Neural cell (in vitro differentiated cells): Measurements from ENCODE around the gene KLHDC3. TPM values are rescaled to one million over a fixed set of nuclear protein-coding genes. Genes with fewer than 3 reads are reported as not detected.

Source experiments
- H2AFZ ChIP-seq: fragments of 200-600, 300-800 bp; sonication (generic), shearing (Covaris generic); 2 replicates; pipeline ENCODE4 v1.6.0; 2014; ENCODE audit warnings: low read depth, mild to moderate bottlenecking, antibody characterized with exemption, low read length, moderate library complexity
- H3F3A ChIP-seq: fragments of 200-600 bp; shearing (Covaris generic); 2 replicates; pipeline ENCODE4 v1.6.1; 2016; ENCODE audit warnings: mild to moderate bottlenecking, moderate library complexity, mixed read lengths, antibody characterized with exemption, low read length; ENCODE audit not compliant: insufficient read depth, poor library complexity, severe bottlenecking
- H3K27ac ChIP-seq: fragments of 200-600, 300-800 bp; sonication (generic), shearing (Covaris generic); 2 replicates; pipeline ENCODE4 v1.5.1; 2014; ENCODE audit warnings: mild to moderate bottlenecking, low read length, moderate library complexity
- H3K27me3 ChIP-seq: fragments of 300-800, 200-600 bp; sonication (generic), shearing (Covaris generic); 2 replicates; pipeline ENCODE4 v1.6.0; 2014; ENCODE audit warnings: mild to moderate bottlenecking, low read depth, low read length, moderate library complexity; ENCODE audit not compliant: insufficient read depth
- H3K36me3 ChIP-seq: fragments of 300-800, 200-600 bp; sonication (generic), shearing (Covaris generic); 2 replicates; pipeline ENCODE4 v1.5.1; 2014; ENCODE audit warnings: mild to moderate bottlenecking, antibody characterized with exemption, low read length, moderate library complexity; ENCODE audit not compliant: insufficient read depth
- H3K4me2 ChIP-seq: fragments of 300-800, 200-600 bp; sonication (generic), shearing (Covaris generic); 2 replicates; pipeline ENCODE4 v1.6.0; 2014; ENCODE audit warnings: mild to moderate bottlenecking, low read length
- H3K4me3 ChIP-seq: fragments of 300-800, 200-600 bp; sonication (generic), shearing (Covaris generic); 2 replicates; pipeline ENCODE4 v1.5.1; 2014; ENCODE audit warnings: mild to moderate bottlenecking, low read length, moderate library complexity
- H3K79me2 ChIP-seq: fragments of 200-600 bp; shearing (Covaris generic); replicated peaks from 2 replicates; pipeline ENCODE4 v1.6.0; 2014; ENCODE audit warnings: mild to moderate bottlenecking, low read length, moderate library complexity; ENCODE audit not compliant: insufficient read depth
- H3K9ac ChIP-seq: fragments of 300-800, 200-600 bp; sonication (generic), shearing (Covaris generic); 2 replicates; pipeline ENCODE4 v1.6.1; 2016; ENCODE audit warnings: mild to moderate bottlenecking, low read length, mixed read lengths
- H3K9me2 ChIP-seq: fragments of 200-600 bp; shearing (Covaris generic); 2 replicates; pipeline ENCODE4 v1.6.1; 2016; ENCODE audit warnings: mild to moderate bottlenecking, low read length, mixed read lengths; ENCODE audit not compliant: insufficient read depth
- H3K9me3 ChIP-seq: fragments of 200-600, 300-800 bp; sonication (generic), shearing (Covaris generic); 2 replicates; pipeline ENCODE4 v1.6.1; 2016; ENCODE audit warnings: mild to moderate bottlenecking, mixed run types, low read length, moderate library complexity, mixed read lengths
- H4K20me1 ChIP-seq: fragments of 200-600 bp; shearing (Covaris generic); 2 replicates; pipeline ENCODE4 v1.6.1; 2016; ENCODE audit warnings: mild to moderate bottlenecking, mixed run types; ENCODE audit not compliant: insufficient read depth
- EP300 ChIP-seq: fragments of 450-650 bp; conservative IDR thresholded peaks from 2 replicates; pipeline ENCODE4 v1.6.1; 2014; ENCODE audit warnings: antibody characterized with exemption, mild to moderate bottlenecking, moderate library complexity; ENCODE audit not compliant: poor library complexity, severe bottlenecking
- EZH2 ChIP-seq: fragments of 200-600, 300-800 bp; shearing (Covaris generic), sonication (generic); IDR thresholded peaks from 2 replicates; pipeline ENCODE4 v1.6.1; 2014; ENCODE audit warnings: antibody characterized with exemption, low read length, borderline replicate concordance, mild to moderate bottlenecking; ENCODE audit not compliant: insufficient read depth, poor library complexity, severe bottlenecking
- MXI1 ChIP-seq: fragments of 450-650 bp; conservative IDR thresholded peaks from 2 replicates; pipeline ENCODE4 v1.6.1; 2014; ENCODE audit warnings: antibody characterized with exemption, mild to moderate bottlenecking; ENCODE audit not compliant: poor library complexity, severe bottlenecking
- POLR2AphosphoS5 ChIP-seq: IDR thresholded peaks from 2 replicates; pipeline ENCODE4 v1.6.1; 2012
- RAD21 ChIP-seq: fragments of 450-650 bp; conservative IDR thresholded peaks from 2 replicates; pipeline ENCODE4 v1.6.1; 2014; ENCODE audit warnings: antibody characterized with exemption, mild to moderate bottlenecking, moderate library complexity
- SMC3 ChIP-seq: fragments of 450-650 bp; conservative IDR thresholded peaks from 2 replicates; pipeline ENCODE4 v1.6.1; 2014; ENCODE audit warnings: antibody characterized with exemption, mild to moderate bottlenecking, moderate library complexity; ENCODE audit not compliant: poor library complexity
- TAF1 ChIP-seq: IDR thresholded peaks from 2 replicates; pipeline ENCODE4 v1.6.1; 2012; ENCODE audit warnings: low read depth
- polyA plus RNA-seq: library from polyadenylated mRNA; depleted of rRNA; stranded (reverse); fragments of >200 nt; gene quantifications from 2 replicates; pipeline ENCODE4 v1.2.3, GENCODE V29; 2014
- TF ChIP-seq, protein P1 (sequence below): fragments of 450-650 bp; IDR thresholded peaks from 2 replicates; pipeline ENCODE4 v1.5.1; 2014; ENCODE audit warnings: antibody characterized with exemption, mild to moderate bottlenecking, moderate library complexity; ENCODE audit not compliant: poor library complexity, severe bottlenecking
- TF ChIP-seq, protein P2 (sequence below): IDR thresholded peaks from 2 replicates; pipeline ENCODE4 v1.6.1; 2012; ENCODE audit warnings: borderline replicate concordance

The KLHDC3 gene
- polyA plus RNA-seq, 1 donor from 2014 or later: 232 TPM

DNA sequence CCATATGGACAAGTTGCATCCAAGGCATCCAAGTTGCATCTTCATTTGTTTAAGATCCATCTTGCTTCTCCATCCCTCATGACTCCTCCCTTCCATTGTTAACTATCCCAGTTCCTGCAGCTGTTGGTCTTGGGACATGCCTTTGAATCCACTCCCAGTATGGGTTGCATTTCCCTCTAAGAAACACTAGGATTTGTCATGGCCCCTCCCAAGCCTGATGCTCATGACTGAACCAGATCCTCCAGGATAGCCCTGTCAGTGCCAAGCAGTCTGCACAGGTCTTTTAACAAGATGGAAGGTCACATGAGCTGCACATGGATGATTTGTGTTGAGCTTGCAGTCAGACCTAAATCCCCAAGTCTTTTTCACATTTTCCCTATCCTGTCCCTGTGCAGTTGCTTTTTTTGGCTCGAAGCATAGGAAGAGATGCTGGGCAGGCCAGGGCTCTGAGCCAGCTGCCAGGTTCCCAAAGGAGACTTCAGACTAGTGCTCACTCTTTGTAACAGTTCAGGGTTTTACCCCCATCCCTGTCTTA, 25.5 kb upstream of the KLHDC3 start:
- Histone ChIP-seq H3K9me3 (no peaks in the 10 kb centered on the region), H3K27me3 (no peaks in the 10 kb centered on the region), H4K20me1 (no peaks in the 10 kb centered on the region), H3K36me3 (no peaks in the 10 kb centered on the region), H2AFZ (no peak overlapping the region), H3K4me2 (no peak overlapping the region), H3K27ac (no peak overlapping the region), H3K4me3 (no peak overlapping the region), H3K9me2 (no peaks in the 10 kb centered on the region), H3K79me2 (peaks cover 12% of the 10 kb centered on the region), H3F3A (peaks cover 4% of the 10 kb centered on the region), H3K9ac (no peak overlapping the region)
- TF ChIP-seq EZH2 (no peak), RAD21 (no peak), SMC3 (no peak), EP300 (no peak), POLR2AphosphoS5 (no peak)
- TF ChIP-seq, protein P1, sequence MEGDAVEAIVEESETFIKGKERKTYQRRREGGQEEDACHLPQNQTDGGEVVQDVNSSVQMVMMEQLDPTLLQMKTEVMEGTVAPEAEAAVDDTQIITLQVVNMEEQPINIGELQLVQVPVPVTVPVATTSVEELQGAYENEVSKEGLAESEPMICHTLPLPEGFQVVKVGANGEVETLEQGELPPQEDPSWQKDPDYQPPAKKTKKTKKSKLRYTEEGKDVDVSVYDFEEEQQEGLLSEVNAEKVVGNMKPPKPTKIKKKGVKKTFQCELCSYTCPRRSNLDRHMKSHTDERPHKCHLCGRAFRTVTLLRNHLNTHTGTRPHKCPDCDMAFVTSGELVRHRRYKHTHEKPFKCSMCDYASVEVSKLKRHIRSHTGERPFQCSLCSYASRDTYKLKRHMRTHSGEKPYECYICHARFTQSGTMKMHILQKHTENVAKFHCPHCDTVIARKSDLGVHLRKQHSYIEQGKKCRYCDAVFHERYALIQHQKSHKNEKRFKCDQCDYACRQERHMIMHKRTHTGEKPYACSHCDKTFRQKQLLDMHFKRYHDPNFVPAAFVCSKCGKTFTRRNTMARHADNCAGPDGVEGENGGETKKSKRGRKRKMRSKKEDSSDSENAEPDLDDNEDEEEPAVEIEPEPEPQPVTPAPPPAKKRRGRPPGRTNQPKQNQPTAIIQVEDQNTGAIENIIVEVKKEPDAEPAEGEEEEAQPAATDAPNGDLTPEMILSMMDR: no peak
- TF ChIP-seq, protein P2, sequence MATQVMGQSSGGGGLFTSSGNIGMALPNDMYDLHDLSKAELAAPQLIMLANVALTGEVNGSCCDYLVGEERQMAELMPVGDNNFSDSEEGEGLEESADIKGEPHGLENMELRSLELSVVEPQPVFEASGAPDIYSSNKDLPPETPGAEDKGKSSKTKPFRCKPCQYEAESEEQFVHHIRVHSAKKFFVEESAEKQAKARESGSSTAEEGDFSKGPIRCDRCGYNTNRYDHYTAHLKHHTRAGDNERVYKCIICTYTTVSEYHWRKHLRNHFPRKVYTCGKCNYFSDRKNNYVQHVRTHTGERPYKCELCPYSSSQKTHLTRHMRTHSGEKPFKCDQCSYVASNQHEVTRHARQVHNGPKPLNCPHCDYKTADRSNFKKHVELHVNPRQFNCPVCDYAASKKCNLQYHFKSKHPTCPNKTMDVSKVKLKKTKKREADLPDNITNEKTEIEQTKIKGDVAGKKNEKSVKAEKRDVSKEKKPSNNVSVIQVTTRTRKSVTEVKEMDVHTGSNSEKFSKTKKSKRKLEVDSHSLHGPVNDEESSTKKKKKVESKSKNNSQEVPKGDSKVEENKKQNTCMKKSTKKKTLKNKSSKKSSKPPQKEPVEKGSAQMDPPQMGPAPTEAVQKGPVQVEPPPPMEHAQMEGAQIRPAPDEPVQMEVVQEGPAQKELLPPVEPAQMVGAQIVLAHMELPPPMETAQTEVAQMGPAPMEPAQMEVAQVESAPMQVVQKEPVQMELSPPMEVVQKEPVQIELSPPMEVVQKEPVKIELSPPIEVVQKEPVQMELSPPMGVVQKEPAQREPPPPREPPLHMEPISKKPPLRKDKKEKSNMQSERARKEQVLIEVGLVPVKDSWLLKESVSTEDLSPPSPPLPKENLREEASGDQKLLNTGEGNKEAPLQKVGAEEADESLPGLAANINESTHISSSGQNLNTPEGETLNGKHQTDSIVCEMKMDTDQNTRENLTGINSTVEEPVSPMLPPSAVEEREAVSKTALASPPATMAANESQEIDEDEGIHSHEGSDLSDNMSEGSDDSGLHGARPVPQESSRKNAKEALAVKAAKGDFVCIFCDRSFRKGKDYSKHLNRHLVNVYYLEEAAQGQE: no peak

DNA sequence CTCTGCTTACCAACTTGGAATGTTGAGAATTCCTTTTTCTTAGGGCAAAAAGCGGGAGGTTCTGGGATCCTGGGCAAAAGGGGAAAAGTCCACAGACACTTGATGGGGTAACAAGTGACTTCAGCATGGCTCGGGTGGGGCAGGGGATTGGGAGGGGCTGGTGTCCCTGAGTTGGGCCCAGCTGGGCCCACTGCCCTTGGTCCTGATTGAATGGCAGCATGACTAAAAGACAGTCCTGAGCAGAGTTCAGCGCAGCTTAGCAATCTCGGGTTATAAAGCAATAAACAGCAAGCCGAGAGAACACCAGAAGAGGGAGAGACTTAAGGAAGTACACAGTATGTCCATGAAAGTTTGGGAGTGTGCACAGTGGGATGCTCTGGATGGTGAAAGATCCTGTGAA, 24.1 kb upstream of the KLHDC3 start:
- no peak for TF ChIP-seq RAD21
- TF ChIP-seq POLR2AphosphoS5: no peak
- TF ChIP-seq, protein P2: no peak
- no peak for TF ChIP-seq EZH2
- TF ChIP-seq TAF1: no peak
- TF ChIP-seq, protein P1: no peak
- TF ChIP-seq SMC3: no peak
- TF ChIP-seq EP300: no peak
- TF ChIP-seq MXI1: no peak
- no peaks in the 10 kb centered on the region for H4K20me1 ChIP-seq

More for the DNA sequence above, 24.1 kb upstream of the KLHDC3 start:
- no peaks in the 10 kb centered on the region for H3K36me3 ChIP-seq
- H3F3A ChIP-seq: no peaks in the 10 kb centered on the region
- no peak overlapping the region for H3K27ac ChIP-seq
- H3K4me3 ChIP-seq: no peak overlapping the region
- H3K9me2 ChIP-seq: no peaks in the 10 kb centered on the region
- no peaks in the 10 kb centered on the region for H3K9me3 ChIP-seq
- no peak overlapping the region for H2AFZ ChIP-seq
- no peaks in the 10 kb centered on the region for H3K27me3 ChIP-seq
- H3K9ac ChIP-seq: no peak overlapping the region
- no peak overlapping the region for H3K4me2 ChIP-seq
- peaks cover 12% of the 10 kb centered on the region for H3K79me2 ChIP-seq
